ENCODE measurements around the gene UCP3.

The UCP3 gene

DNA sequence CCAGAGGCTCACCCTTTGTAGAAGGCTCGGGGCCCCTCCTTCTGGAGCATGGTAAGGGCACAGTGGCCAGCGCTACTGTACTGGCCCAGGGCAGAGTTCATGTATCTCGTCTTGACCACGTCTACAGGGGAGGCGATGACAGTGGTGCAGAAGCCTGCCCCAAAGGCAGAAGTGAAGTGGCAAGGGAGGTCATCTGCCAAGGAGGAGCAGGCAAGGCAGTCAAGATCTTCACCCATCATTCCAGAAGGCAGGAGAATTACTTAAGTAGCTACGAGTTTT, 33.5 kb downstream of the UCP3 start:
- DNase-seq (ENCODE audit: low spot score): no peak
- TF ChIP-seq, protein P1, sequence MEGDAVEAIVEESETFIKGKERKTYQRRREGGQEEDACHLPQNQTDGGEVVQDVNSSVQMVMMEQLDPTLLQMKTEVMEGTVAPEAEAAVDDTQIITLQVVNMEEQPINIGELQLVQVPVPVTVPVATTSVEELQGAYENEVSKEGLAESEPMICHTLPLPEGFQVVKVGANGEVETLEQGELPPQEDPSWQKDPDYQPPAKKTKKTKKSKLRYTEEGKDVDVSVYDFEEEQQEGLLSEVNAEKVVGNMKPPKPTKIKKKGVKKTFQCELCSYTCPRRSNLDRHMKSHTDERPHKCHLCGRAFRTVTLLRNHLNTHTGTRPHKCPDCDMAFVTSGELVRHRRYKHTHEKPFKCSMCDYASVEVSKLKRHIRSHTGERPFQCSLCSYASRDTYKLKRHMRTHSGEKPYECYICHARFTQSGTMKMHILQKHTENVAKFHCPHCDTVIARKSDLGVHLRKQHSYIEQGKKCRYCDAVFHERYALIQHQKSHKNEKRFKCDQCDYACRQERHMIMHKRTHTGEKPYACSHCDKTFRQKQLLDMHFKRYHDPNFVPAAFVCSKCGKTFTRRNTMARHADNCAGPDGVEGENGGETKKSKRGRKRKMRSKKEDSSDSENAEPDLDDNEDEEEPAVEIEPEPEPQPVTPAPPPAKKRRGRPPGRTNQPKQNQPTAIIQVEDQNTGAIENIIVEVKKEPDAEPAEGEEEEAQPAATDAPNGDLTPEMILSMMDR (IDR thresholded peaks at IDR 0.05): no peak
- no peak overlapping the region for H3K27ac ChIP-seq

DNA sequence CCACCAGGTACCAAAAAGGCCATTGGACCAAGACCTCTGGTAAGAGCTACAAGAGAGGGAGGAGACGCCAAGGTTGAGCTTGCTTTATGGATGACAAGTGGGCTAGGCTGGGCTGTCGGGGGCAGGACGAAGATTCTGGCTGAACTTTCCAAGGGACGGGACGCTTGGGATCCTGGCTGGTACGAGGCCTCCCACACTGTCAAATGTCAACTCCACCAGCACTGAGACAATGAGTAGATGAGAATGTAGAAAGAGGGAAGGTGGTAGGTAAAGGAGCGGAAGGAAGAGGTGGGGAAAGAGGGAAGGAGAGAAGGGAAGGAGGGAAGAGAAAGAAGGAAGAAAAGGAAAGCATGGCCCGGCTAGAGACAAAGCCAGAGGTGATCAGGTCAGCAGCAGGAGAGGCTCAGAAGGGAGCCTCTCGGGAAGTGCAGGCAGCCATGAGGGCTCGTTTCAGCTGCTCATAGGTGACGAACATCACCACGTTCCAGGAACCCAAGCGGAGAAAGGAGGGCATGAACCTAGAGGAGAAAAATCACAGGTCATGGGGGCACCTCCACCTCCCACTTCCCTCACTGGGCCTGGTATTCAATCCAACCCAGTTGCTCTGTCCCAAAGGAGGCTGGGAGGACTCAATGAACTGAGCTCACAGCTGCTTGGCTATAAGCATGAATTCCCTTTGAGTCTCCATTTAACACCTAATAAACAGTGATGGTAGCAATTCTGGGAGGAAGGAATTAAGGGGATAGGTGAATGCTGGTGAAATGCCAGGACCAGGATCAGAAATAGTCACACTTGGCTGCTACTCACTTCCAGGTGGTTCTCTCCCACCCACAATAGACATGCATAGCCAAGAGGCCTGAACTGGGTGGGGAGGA, 34.0 kb downstream of the UCP3 start:
- H3K4me3 ChIP-seq: no peak overlapping the region
- no peak for DNase-seq (ENCODE audit: low spot score)
- H3K27ac ChIP-seq: peak overlapping the region in 1 of 2 donors; percentile 52
- TF ChIP-seq, protein P1 (IDR thresholded peaks at IDR 0.05): no peak

More for the DNA sequence above, 33.5 kb downstream of the UCP3 start:
- H3K4me3 ChIP-seq: no peak overlapping the region

DNA sequence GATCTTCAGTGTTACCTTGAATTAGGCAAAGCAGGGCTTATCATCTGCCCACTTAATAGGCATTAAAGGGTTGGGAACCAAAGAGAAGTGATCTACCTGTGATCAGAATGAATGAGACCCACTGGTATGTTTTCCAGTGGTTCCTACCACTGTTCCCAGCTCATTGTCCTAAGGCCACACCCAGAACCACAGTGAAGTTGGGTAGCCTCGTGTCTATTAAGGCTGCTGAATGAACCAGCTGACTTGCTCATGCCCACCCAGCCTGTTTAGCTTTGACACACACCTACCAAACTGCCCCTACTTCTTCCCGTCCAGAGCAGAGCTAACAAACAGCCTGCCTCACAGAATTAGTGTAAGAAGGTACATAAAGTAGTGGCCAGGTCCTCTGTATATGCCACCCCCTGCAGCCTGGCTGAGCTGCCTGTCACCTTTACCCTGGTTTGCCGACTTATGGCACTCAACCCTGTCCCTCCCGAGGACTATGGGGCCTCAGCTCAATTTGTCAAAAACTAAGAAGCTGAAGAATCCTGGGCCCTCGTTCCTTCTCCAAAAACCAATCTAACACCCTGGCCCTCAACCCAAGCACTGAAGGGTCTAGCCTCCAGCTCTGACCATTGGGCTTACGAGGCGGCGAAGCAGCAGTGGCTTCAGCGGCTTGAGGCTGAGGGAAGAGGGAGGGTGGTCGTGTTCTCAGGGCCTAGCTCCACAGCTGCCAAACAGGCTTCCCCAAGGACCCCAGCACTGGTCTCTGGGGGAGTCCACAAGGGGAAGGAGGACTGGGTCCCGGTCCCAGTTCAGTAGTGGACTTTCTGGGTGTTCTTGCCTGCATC, 36.0 kb downstream of the UCP3 start:
- TF ChIP-seq, protein P1 (IDR thresholded peaks at IDR 0.05): no peak
- no peak for DNase-seq (ENCODE audit: low spot score)
- Histone ChIP-seq H3K4me3 (no peak overlapping the region), H3K27ac (peak overlapping the region in 1 of 2 donors; percentile 52)

DNA sequence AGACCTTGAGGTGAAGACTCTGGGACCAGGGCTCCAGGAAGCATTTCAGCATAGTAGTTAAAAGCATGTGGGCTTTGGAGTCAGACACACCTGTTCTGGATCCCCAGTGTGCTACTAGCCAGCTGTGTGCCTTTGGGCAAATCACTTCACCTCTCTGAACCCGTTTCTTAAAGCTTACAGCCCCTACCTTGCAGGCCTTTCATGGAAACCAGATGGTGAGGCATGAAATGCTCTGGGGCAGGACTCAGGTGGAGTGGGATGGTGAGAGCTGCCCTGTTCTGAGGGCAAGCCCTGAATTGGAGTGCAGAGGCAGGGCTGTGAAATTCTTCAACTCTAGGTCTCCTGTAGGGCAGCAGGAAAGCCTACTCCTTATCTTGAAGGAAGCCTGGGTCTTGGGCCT, 36.7 kb downstream of the UCP3 start:
- TF ChIP-seq, protein P1 (IDR thresholded peaks at IDR 0.05): no peak
- no peak overlapping the region for H3K27ac ChIP-seq
- no peak for DNase-seq (ENCODE audit: low spot score)
- no peak overlapping the region for H3K4me3 ChIP-seq

DNA sequence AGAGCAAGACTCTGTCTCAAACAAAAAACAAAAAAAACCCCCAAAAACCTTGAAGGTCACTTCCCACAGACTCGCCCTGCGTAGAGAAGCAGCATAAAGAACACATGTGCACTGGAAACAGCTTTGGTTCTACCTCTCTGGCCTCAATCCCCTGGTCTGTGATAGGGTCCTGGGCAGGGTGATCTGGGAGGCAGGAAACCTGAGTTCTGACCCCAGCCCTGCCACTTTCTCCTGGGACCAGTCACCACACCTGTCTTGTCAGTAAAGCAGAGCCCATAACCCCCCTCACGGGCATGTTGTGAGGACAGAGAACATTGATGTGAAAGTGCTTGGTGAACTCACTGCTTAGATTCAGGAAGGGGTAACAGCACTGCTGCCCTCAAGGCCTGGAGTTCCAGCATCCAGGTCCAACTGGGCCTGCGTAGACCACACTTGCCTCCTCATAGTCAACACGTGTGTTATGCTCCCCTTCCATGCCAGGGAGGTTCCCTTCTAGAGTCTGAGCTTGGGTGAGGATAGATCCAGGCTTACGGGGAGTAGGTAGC, 37.6 kb downstream of the UCP3 start:
- no peak overlapping the region for H3K27ac ChIP-seq
- no peak for DNase-seq (ENCODE audit: low spot score)
- no peak overlapping the region for H3K4me3 ChIP-seq
- TF ChIP-seq, protein P1 (IDR thresholded peaks at IDR 0.05): no peak

DNA sequence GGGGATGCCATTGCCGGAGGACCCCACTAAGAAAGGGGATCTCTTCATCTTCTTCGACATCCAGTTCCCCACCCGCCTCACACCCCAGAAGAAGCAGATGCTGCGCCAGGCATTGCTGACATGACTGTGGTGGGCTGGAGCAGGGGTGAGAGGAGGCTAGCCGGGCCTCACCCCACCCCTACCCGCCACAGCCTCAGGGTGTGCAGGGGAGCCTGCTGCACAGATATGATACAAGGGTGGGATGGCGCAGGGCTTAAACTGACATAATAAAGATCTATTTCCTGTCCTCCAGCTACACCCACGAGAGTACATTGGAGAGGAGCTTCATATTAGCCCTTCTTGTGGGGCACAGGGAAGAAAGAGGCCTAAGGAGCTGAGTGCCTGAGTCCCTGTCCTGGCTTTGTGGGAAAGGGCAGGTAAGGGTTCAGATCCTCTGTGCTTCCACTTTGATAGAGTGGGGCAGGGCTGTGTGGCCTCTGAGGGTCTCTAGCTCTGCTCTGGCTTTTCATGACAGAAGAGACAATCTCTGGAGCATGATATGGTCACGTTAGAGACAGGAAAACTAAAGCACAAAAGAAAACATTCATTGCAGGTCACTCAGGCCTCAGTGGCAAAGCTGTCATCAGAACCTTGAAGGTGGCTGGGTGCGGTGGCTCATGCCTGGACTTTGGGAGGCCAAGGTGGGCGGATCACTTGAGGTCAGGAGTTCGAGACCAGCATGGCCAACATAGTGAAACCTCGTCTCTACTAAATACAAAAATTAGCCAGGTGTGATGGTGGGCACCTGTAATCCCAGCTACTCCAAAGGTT, 38.7 kb downstream of the UCP3 start:
- TF ChIP-seq, protein P1 (IDR thresholded peaks at IDR 0.05): no peak
- Histone ChIP-seq H3K27ac (no peak overlapping the region), H3K4me3 (no peak overlapping the region)
- no peak for DNase-seq (ENCODE audit: low spot score)
